IMR-90 (cell line): ENCODE data around the gene PSMD14. TPM values are rescaled to one million over a fixed set of nuclear protein-coding genes. Genes with fewer than 3 reads are reported as not detected.
"Not testable (repeated sequence)": the region's sequence is repeated elsewhere in the genome, so short reads cannot be mapped to it uniquely, and the experiment has no call there.

ENCODE experiments used
- ATAC-seq: fragments of 200-7000 bp; cut with Tn5 transposase; 2 replicates; pipeline ENCODE4 v1.9.1; 2020; ENCODE audit warnings: low read depth, mild to moderate bottlenecking, moderate library complexity
- BruUV-seq: library from RNA; stranded (reverse); fragments of 400-500 nt; replicated peaks from 2 replicates; lab custom pipeline; 2021; lab: Mats Ljungman, UMichigan
- CTCF ChIA-PET: fragments of 300-600 bp; formaldehyde crosslinking; extraction: SDS; loops from one replicate; lab custom pipeline; 2021; ENCODE audit warnings: antibody characterized with exemption; lab: Yijun Ruan, JAX
- POLR2A ChIA-PET: fragments of 300-600 bp; sonication (Branson Sonifier 250); formaldehyde crosslinking; loops from one replicate; lab custom pipeline; 2022; ENCODE audit warnings: antibody characterized with exemption; ENCODE audit not compliant: unreplicated experiment; lab: Charles Lee
- DNase-seq: peaks from one replicate; pipeline ENCODE4 v3.0.0; 2013
- H2AFZ ChIP-seq: replicated peaks from 2 replicates; pipeline ENCODE3; 2013; ENCODE audit warnings: low read length, mild to moderate bottlenecking; ENCODE audit not compliant: poor library complexity
- H2AK5ac ChIP-seq: 2 replicates; pipeline ENCODE4 v1.6.1; 2013; ENCODE audit warnings: low read depth, low read length, inconsistent platforms
- H2AK9ac ChIP-seq: replicated peaks from 2 replicates; pipeline ENCODE3; 2013; ENCODE audit warnings: mild to moderate bottlenecking, low read depth, low read length, moderate library complexity; ENCODE audit not compliant: poor library complexity
- H2BK120ac ChIP-seq: 2 replicates; pipeline ENCODE4 v1.6.1; 2013; ENCODE audit warnings: low read depth, low read length, inconsistent platforms
- H2BK15ac ChIP-seq: 3 replicates; pipeline ENCODE4 v1.6.1; 2013; ENCODE audit warnings: low read depth, low read length, inconsistent platforms
- H2BK20ac ChIP-seq: 2 replicates; pipeline ENCODE4 v1.6.1; 2013; ENCODE audit warnings: low read depth, mild to moderate bottlenecking, inconsistent platforms, low read length, moderate library complexity
- H2BK5ac ChIP-seq: 2 replicates; pipeline ENCODE4 v1.6.1; 2013; ENCODE audit warnings: mild to moderate bottlenecking, low read depth, low read length, inconsistent platforms; ENCODE audit not compliant: poor library complexity, severe bottlenecking
- H3K14ac ChIP-seq: replicated peaks from 2 replicates; pipeline ENCODE4 v1.6.1; 2013; ENCODE audit warnings: low read depth, low read length, inconsistent platforms
- H3K18ac ChIP-seq: 2 replicates; pipeline ENCODE4 v1.6.1; 2013; ENCODE audit warnings: low read depth, low read length, control low read depth
- H3K23ac ChIP-seq: 2 replicates; pipeline ENCODE4 v1.6.1; 2013; ENCODE audit warnings: low read depth, low read length, inconsistent platforms
- H3K27ac ChIP-seq: 2 replicates; pipeline ENCODE4 v1.5.1; 2013; ENCODE audit warnings: mild to moderate bottlenecking, control low read depth, low read length; ENCODE audit not compliant: insufficient read depth
- H3K27me3 ChIP-seq: 2 replicates; pipeline ENCODE4 v1.6.1; 2013; ENCODE audit warnings: low read length; ENCODE audit not compliant: control insufficient read depth, insufficient read depth
- H3K36me3 ChIP-seq: 2 replicates; pipeline ENCODE4 v1.6.1; 2013; ENCODE audit warnings: low read length, mixed read lengths; ENCODE audit not compliant: control insufficient read depth, insufficient read depth
- H3K4ac ChIP-seq: 2 replicates; pipeline ENCODE4 v1.6.1; 2013; ENCODE audit warnings: low read depth, low read length, inconsistent platforms
- H3K4me1 ChIP-seq: 2 replicates; pipeline ENCODE4 v1.6.1; 2013; ENCODE audit warnings: low read length, mixed read lengths; ENCODE audit not compliant: control insufficient read depth, insufficient read depth
- H3K4me2 ChIP-seq: 2 replicates; pipeline ENCODE4 v1.6.1; 2013; ENCODE audit warnings: low read depth, mild to moderate bottlenecking, control low read depth, low read length, moderate library complexity
- H3K4me3 ChIP-seq: 2 replicates; pipeline ENCODE4 v1.5.1; 2013; ENCODE audit warnings: low read depth, mild to moderate bottlenecking, control low read depth, low read length, moderate library complexity; ENCODE audit not compliant: insufficient read depth
- H3K56ac ChIP-seq: 2 replicates; pipeline ENCODE4 v1.6.1; 2013; ENCODE audit warnings: low read length, inconsistent platforms; ENCODE audit not compliant: insufficient read depth; ENCODE audit errors: extremely low read depth
- H3K79me1 ChIP-seq, 2 experiments: 2 replicates each; pipeline ENCODE4 v1.6.1; 2013; ENCODE audit warnings: low read length in 2 of 2, inconsistent platforms in 1 of 2, low read depth in 1 of 2
- H3K9ac ChIP-seq: 2 replicates; pipeline ENCODE4 v1.6.1; 2013; ENCODE audit warnings: low read depth, low read length, control low read depth
- H3K9me1 ChIP-seq: 2 replicates; pipeline ENCODE4 v1.6.1; 2013; ENCODE audit warnings: low read length, inconsistent platforms; ENCODE audit not compliant: insufficient read depth
- H3K9me3 ChIP-seq: 2 replicates; pipeline ENCODE4 v1.6.1; 2013; ENCODE audit warnings: low read length; ENCODE audit not compliant: control insufficient read depth, insufficient read depth
- H4K20me1 ChIP-seq: 2 replicates; pipeline ENCODE4 v1.6.1; 2013; ENCODE audit warnings: low read length, inconsistent platforms; ENCODE audit not compliant: insufficient read depth
- H4K5ac ChIP-seq: 2 replicates; pipeline ENCODE4 v1.6.1; 2013; ENCODE audit warnings: mild to moderate bottlenecking, low read depth, low read length, control low read depth
- H4K8ac ChIP-seq, 2 experiments: 2 replicates each; pipeline ENCODE4 v1.6.1; 2013; ENCODE audit warnings: low read depth in 2 of 2, low read length in 2 of 2, control low read depth in 1 of 2, inconsistent platforms in 1 of 2
- H4K91ac ChIP-seq: 2 replicates; pipeline ENCODE4 v1.6.1; 2013; ENCODE audit warnings: low read depth, low read length, inconsistent platforms; ENCODE audit not compliant: insufficient read depth
- WGBS, 2 experiments: methylation state at CpG; one replicate each; pipeline versions ENCODE4 v1.1.5 to v1.1.7; 2013; ENCODE audit warnings: missing lambda C conversion rate in 2 of 2; ENCODE audit not compliant: insufficient read length in 1 of 2; ENCODE audit errors: extremely low coverage in 2 of 2; 5-methylcytosine and 5-hydroxymethylcytosine counted together
- dilution Hi-C: fragments of 300-500 bp; cut with HindIII; formaldehyde crosslinking; loops from one replicate; pipeline ENCODE4 v1.14.3; 2018; ENCODE audit warnings: low sequenced_read_pairs; ENCODE audit not compliant: unreplicated experiment
- in situ Hi-C: fragments of 300-500 bp; cut with MboI; formaldehyde crosslinking; loops from 3 replicates; pipeline ENCODE4 v1.14.3; 2019; ENCODE audit warnings: low sequenced_read_pairs, inconsistent platforms, mixed read lengths
- intact Hi-C: fragments of 100-400 bp; cut with micrococcal nuclease; formaldehyde crosslinking; loops from 2 replicates; pipeline ENCODE4 v1.10.0; 2022
- polyA plus RNA-seq, 3 experiments: library from polyadenylated mRNA; depleted of rRNA; stranded (reverse); fragments of >200 nt; gene quantifications; 2 replicates each; pipeline ENCODE4 v1.2.3, GENCODE V29; 2012; ENCODE audit warnings: low replicate concordance in 1 of 3
- total RNA-seq: library from RNA; depleted of rRNA; stranded (reverse); fragments of >200 nt; gene quantifications from 2 replicates; pipeline ENCODE4 v1.2.3, GENCODE V29; 2012
- TF ChIP-seq, protein P1 (sequence below): conservative IDR thresholded peaks from 2 replicates; pipeline ENCODE4 v1.5.1; 2012; ENCODE audit warnings: mild to moderate bottlenecking, low read depth, low read length, improper control_type of control experiment

Gene PSMD14
- total and polyA plus RNA-seq, 2 of the 4 experiments (the other 2 are of a cell fraction), result 59.3 to 110 TPM

DNA sequence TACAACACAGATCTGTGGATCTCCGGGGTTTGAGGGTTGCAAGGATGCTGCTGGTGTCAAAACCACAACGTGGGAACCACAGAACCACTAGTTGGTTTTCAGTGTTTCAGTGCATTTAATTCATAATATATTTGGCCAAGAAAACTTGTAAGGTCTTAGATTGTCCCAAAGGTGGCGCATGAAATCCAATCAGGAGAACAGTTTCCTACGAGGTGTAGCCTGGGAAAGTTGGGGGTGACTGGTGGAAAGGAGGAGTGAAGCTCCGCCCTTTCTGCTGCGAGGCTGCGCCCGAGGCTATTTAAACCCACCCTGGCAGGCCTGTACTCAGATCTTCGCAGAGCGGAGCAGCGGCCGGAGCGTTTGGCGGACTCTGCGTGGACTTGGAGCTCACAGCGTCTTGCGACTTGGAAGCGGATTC lies 27.3 kb upstream of the PSMD14 start:
- H3K27me3 ChIP-seq, H2BK15ac ChIP-seq, H3K27ac ChIP-seq, H3K4ac ChIP-seq, ATAC-seq, H2BK20ac ChIP-seq, H3K23ac ChIP-seq, BruUV-seq, H3K36me3 ChIP-seq, H4K8ac ChIP-seq, CTCF ChIA-PET, H3K4me3 ChIP-seq, H3K56ac ChIP-seq, POLR2A ChIA-PET, H2BK5ac ChIP-seq, H4K5ac ChIP-seq, H4K91ac ChIP-seq, H4K20me1 ChIP-seq, H3K14ac ChIP-seq, intact Hi-C loops, H2AK9ac ChIP-seq, H2AK5ac ChIP-seq, in situ Hi-C loops, H3K9me1 ChIP-seq, H2AFZ ChIP-seq, H3K4me2 ChIP-seq, dilution Hi-C loops, H3K4me1 ChIP-seq, H3K79me1 ChIP-seq, H2BK120ac ChIP-seq, H3K18ac ChIP-seq, H3K9ac ChIP-seq: not testable (repeated sequence)
- peak; percentile 10 for DNase-seq
- WGBS, 2 experiments, result no CpG with 5 or more reads among the region's 18 CpGs
- H3K9me3 ChIP-seq, result peaks cover 11% of the 10 kb centered on the region
- TF ChIP-seq, protein P1, sequence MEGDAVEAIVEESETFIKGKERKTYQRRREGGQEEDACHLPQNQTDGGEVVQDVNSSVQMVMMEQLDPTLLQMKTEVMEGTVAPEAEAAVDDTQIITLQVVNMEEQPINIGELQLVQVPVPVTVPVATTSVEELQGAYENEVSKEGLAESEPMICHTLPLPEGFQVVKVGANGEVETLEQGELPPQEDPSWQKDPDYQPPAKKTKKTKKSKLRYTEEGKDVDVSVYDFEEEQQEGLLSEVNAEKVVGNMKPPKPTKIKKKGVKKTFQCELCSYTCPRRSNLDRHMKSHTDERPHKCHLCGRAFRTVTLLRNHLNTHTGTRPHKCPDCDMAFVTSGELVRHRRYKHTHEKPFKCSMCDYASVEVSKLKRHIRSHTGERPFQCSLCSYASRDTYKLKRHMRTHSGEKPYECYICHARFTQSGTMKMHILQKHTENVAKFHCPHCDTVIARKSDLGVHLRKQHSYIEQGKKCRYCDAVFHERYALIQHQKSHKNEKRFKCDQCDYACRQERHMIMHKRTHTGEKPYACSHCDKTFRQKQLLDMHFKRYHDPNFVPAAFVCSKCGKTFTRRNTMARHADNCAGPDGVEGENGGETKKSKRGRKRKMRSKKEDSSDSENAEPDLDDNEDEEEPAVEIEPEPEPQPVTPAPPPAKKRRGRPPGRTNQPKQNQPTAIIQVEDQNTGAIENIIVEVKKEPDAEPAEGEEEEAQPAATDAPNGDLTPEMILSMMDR, result 0 out of 2 replicates have a peak, but pooled peaks have one; percentile 15

DNA sequence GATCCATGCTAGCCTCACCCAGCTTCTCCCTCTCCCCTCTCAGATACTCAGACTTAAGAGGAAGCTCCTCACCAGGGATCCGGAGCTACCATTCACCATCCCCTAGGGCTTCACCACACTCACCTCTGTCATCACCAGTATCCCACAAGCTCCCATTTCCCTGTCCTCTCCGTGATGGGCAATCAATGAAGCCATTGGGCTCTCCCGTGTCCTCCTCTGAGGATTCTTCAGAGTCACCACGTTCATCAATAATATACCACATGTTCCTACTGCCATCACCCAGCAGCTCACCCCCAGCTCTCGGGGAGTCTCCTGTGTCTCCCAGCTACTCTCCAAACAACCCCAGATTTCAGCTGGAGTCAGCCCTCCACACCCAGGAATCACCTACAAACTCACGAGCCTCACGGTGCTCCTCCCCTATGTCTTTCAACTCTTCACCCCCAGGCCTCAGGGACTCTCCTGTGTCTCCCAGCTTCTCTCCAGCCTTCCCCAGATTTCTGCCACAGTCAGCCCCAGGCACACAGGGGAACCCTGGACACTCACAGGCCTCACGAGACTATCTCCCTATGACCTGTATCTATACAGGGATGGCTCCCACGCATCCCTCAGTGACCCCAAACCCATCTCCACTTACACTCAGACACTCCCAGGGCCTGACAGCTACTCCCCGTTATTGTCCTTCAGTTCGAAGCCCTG lies 26.5 kb upstream of the PSMD14 start:
- intact Hi-C loops, H4K5ac ChIP-seq, H2AFZ ChIP-seq, H3K4me3 ChIP-seq, dilution Hi-C loops, H3K56ac ChIP-seq, in situ Hi-C loops, H3K9me1 ChIP-seq, H3K14ac ChIP-seq, H3K4ac ChIP-seq, POLR2A ChIA-PET, BruUV-seq, H3K4me1 ChIP-seq, H3K79me1 ChIP-seq, CTCF ChIA-PET, H2BK5ac ChIP-seq, H3K23ac ChIP-seq, H3K18ac ChIP-seq, ATAC-seq, H3K9ac ChIP-seq, H4K91ac ChIP-seq, H2BK20ac ChIP-seq, H2BK15ac ChIP-seq, H3K27ac ChIP-seq, H3K4me2 ChIP-seq, H2AK9ac ChIP-seq, H2AK5ac ChIP-seq, H4K8ac ChIP-seq, H4K20me1 ChIP-seq, H3K27me3 ChIP-seq, H2BK120ac ChIP-seq, DNase-seq, H3K36me3 ChIP-seq: not testable (repeated sequence)
- H3K9me3 ChIP-seq, result peaks cover 11% of the 10 kb centered on the region
- 73% methylated on average over 5 of the region's 11 CpGs; no CpG with 5 or more reads in 1 of the 2 experiments for WGBS, 2 experiments
